Uterus (tissue), 4 donors: ENCODE measurements around the gene SNRPB. TPM values are rescaled to one million over a fixed set of nuclear protein-coding genes. Genes with fewer than 3 reads are reported as not detected.

ENCODE experiments used
- DNase-seq, 2 donors: peaks; one replicate each; pipeline ENCODE4 v3.0.0-alpha.2; 2019 to 2020
- H3K27ac ChIP-seq, 2 donors: fragments of 200-600 bp; sonication (generic); 1 replicate in 1 of 2; 2 replicates in 1 of 2; pipeline ENCODE4 v1.5.1; 2016 to 2018
- H3K27me3 ChIP-seq, 2 donors: fragments of 200-600 bp; sonication (generic); one replicate each; pipeline ENCODE4 v1.5.1; 2018 to 2019; ENCODE audit warnings: control low read depth in 1 of 2
- H3K36me3 ChIP-seq, 2 donors: fragments of 200-600 bp; sonication (generic); one replicate each; pipeline ENCODE4 v1.5.1; 2019; ENCODE audit warnings: control low read depth in 1 of 2
- H3K4me1 ChIP-seq, 2 donors: fragments of 200-600 bp; sonication (generic); one replicate each; pipeline ENCODE4 v1.5.1; 2018 to 2019; ENCODE audit warnings: control low read depth in 1 of 2
- H3K4me3 ChIP-seq, 2 donors: fragments of 200-600 bp; sonication (generic); 1 replicate in 1 of 2; 2 replicates in 1 of 2; pipeline ENCODE4 v1.5.1; 2018 to 2019; ENCODE audit warnings: mild to moderate bottlenecking in 1 of 2
- H3K9me3 ChIP-seq, 2 donors: fragments of 200-600 bp; sonication (generic); one replicate each; pipeline ENCODE4 v1.5.1; 2019; ENCODE audit warnings: control low read depth in 1 of 2
- CTCF ChIP-seq, 4 experiments: fragments of 200-600 bp in 2 of 4; fragments of 450-650 bp in 2 of 4; sonication (generic) in 2 of 4; IDR thresholded peaks; one replicate each; pipeline ENCODE4 v1.5.1; 2016 to 2019; ENCODE audit warnings: antibody characterized with exemption in 4 of 4, mild to moderate bottlenecking in 2 of 4, moderate library complexity in 1 of 4
- POLR2A ChIP-seq, 2 donors: fragments of 450-650 bp; IDR thresholded peaks; one replicate each; pipeline ENCODE4 v1.6.1; 2016; ENCODE audit warnings: antibody characterized with exemption in 2 of 2, mild to moderate bottlenecking in 1 of 2, moderate library complexity in 1 of 2
- intact Hi-C: fragments of 100-400 bp; cut with DNase I; formaldehyde crosslinking; loops from one replicate; pipeline ENCODE4 v1.15.1; 2023; ENCODE audit warnings: low total_unique reads
- total RNA-seq, 4 donors: library from RNA; depleted of rRNA in 3 of 4; stranded (reverse); fragments of >200 nt in 3 of 4; gene quantifications; one replicate each; pipeline versions ENCODE4 v1.1.0 to v1.2.4, GENCODE V29; 2014 to 2023
- donor health status: DM: yes; HTN: yes; CAD: no.

Gene SNRPB
- total RNA-seq, 4 donors from 2014 or later: 108 to 268 (median 133) TPM

GRCh38 chr20:2431185-2431584 is 39.4 kb downstream of the SNRPB start:
- no peak overlapping the region for H3K27ac ChIP-seq
- no peaks in the 10 kb centered on the region for H3K36me3 ChIP-seq
- intact Hi-C loops: no loop called here
- H3K27me3 ChIP-seq: no peaks in the 10 kb centered on the region
- no peaks in the 10 kb centered on the region for H3K9me3 ChIP-seq
- no peak for DNase-seq
- H3K4me1 ChIP-seq: no peaks in the 10 kb centered on the region
- H3K4me3 ChIP-seq: no peak overlapping the region
- no peak for TF ChIP-seq CTCF (IDR thresholded peaks at IDR 0.05)

GRCh38 chr20:2430538-2430937 is 40.1 kb downstream of the SNRPB start:
- Histone ChIP-seq H3K27me3 (no peaks in the 10 kb centered on the region), H3K4me1 (no peaks in the 10 kb centered on the region), H3K4me3 (no peak overlapping the region), H3K9me3 (no peaks in the 10 kb centered on the region), H3K36me3 (no peaks in the 10 kb centered on the region), H3K27ac (no peak overlapping the region)
- intact Hi-C loops: no loop called here
- DNase-seq: no peak
- TF ChIP-seq CTCF (IDR thresholded peaks at IDR 0.05) (no peak), POLR2A (IDR thresholded peaks at IDR 0.05) (no peak)

- Histone ChIP-seq H3K9me3 (no peaks in the 10 kb centered on the region), H3K4me1 (no peaks in the 10 kb centered on the region), H3K4me3 (no peak overlapping the region), H3K27ac (no peak overlapping the region), H3K36me3 (no peaks in the 10 kb centered on the region), H3K27me3 (no peaks in the 10 kb centered on the region)
- intact Hi-C loops: no loop called here
- DNase-seq: no peak
- TF ChIP-seq CTCF (IDR thresholded peaks at IDR 0.05) (no peak), POLR2A (IDR thresholded peaks at IDR 0.05) (no peak)
These were observed 41.5 kb downstream of the SNRPB start for GRCh38 chr20:2429051-2429450.

GRCh38 chr20:2421247-2421646 is 49.3 kb downstream of the SNRPB start:
- Histone ChIP-seq H3K27ac (no peak overlapping the region), H3K4me3 (no peak overlapping the region), H3K4me1 (no peaks in the 10 kb centered on the region), H3K27me3 (no peaks in the 10 kb centered on the region), H3K36me3 (no peaks in the 10 kb centered on the region), H3K9me3 (no peaks in the 10 kb centered on the region)
- intact Hi-C loops: no loop called here
- no peak for TF ChIP-seq POLR2A (IDR thresholded peaks at IDR 0.05)
- TF ChIP-seq CTCF (IDR thresholded peaks at IDR 0.05): no peak
- no peak for DNase-seq

GRCh38 chr20:2420510-2420909 is 50.1 kb downstream of the SNRPB start:
- no peak overlapping the region for H3K27ac ChIP-seq
- no peaks in the 10 kb centered on the region for H3K27me3 ChIP-seq
- DNase-seq: no peak
- no peaks in the 10 kb centered on the region for H3K4me1 ChIP-seq
- TF ChIP-seq POLR2A (IDR thresholded peaks at IDR 0.05) (no peak), CTCF (IDR thresholded peaks at IDR 0.05) (no peak)
- no peak overlapping the region for H3K4me3 ChIP-seq
- H3K9me3 ChIP-seq: no peaks in the 10 kb centered on the region
- intact Hi-C loops: no loop called here
- no peaks in the 10 kb centered on the region for H3K36me3 ChIP-seq
